Measurements from ENCODE around the gene FRMD1.

- TF ChIP-seq ZNF274 (IDR thresholded peaks at IDR 0.05; ENCODE audit: borderline replicate concordance, extremely low read depth, low read length) (no peak), CTCF (IDR thresholded peaks at IDR 0.05; ENCODE audit: control extremely low read depth in 1 of 3, insufficient read depth in 1 of 3, low read depth in 1 of 3, low read length in 3 of 3) (no peak), SIX5 (IDR thresholded peaks at IDR 0.05; ENCODE audit: low read depth, low read length) (no peak), EZH2 (IDR thresholded peaks at IDR 0.05; ENCODE audit: low read depth, low read length, severe bottlenecking) (no peak), CREB1 (IDR thresholded peaks at IDR 0.05) (no peak), BRCA1 (IDR thresholded peaks at IDR 0.05; ENCODE audit: low read depth, low read length) (no peak), POU5F1 (IDR thresholded peaks at IDR 0.05; ENCODE audit: low read depth, low read length) (no peak), TAF1 (IDR thresholded peaks at IDR 0.05; ENCODE audit: low read depth, low read length) (no peak), CEBPB (IDR thresholded peaks at IDR 0.05; ENCODE audit: low read depth, low read length) (no peak), SP2 (IDR thresholded peaks at IDR 0.05; ENCODE audit: low read length) (no peak), POLR2A (IDR thresholded peaks at IDR 0.05; ENCODE audit: control extremely low read depth in 1 of 2, low read depth in 2 of 2, low read length in 2 of 2) (no peak), MAX (IDR thresholded peaks at IDR 0.05) (no peak), TBP (IDR thresholded peaks at IDR 0.05; ENCODE audit: low read depth, low read length) (no peak), USF2 (IDR thresholded peaks at IDR 0.05; ENCODE audit: low read length) (no peak)
These were observed 17.5 kb downstream of the FRMD1 start for GRCh38 chr6:168061269-168062210.
